SU-DHL-6 (cell line): ENCODE data around the gene CUZD1.

Experiments
- H2AFZ ChIP-seq: fragments of 200-600 bp; sonication (generic); 2 replicates; pipeline ENCODE4 v1.6.1; 2014; ENCODE audit warnings: low read depth, mild to moderate bottlenecking, moderate library complexity, mixed read lengths, antibody characterized with exemption, low read length; ENCODE audit not compliant: severe bottlenecking
- H3F3A ChIP-seq: fragments of 200-600 bp; shearing (Covaris generic); 2 replicates; pipeline ENCODE4 v1.6.0; 2016; ENCODE audit warnings: antibody characterized with exemption, mild to moderate bottlenecking; ENCODE audit not compliant: insufficient read depth
- H3K27ac ChIP-seq: fragments of 200-600 bp; sonication (generic); 2 replicates; pipeline ENCODE4 v1.5.1; 2016; ENCODE audit warnings: low read depth, mild to moderate bottlenecking, low read length, moderate library complexity, mixed read lengths
- H3K27me3 ChIP-seq: fragments of 200-600 bp; sonication (generic), shearing (Covaris generic); 2 replicates; pipeline ENCODE4 v1.6.0; 2014; ENCODE audit warnings: mild to moderate bottlenecking, low read length
- H3K36me3 ChIP-seq: fragments of 200-600 bp; sonication (generic); 2 replicates; pipeline ENCODE4 v1.6.1; 2014; ENCODE audit warnings: mild to moderate bottlenecking, low read length, mixed read lengths
- H3K4me2 ChIP-seq: fragments of 300-600, 200-600 bp; shearing (Covaris generic), sonication (generic); 2 replicates; pipeline ENCODE4 v1.6.0; 2014; ENCODE audit warnings: low read length, low read depth, mild to moderate bottlenecking; ENCODE audit not compliant: poor library complexity, severe bottlenecking
- H3K4me3 ChIP-seq: fragments of 200-600 bp; sonication (generic); 2 replicates; pipeline ENCODE4 v1.5.1; 2014; ENCODE audit warnings: antibody characterized with exemption, low read length, mild to moderate bottlenecking, mixed read lengths; ENCODE audit not compliant: insufficient read depth, poor library complexity, severe bottlenecking
- H3K79me2 ChIP-seq: fragments of 200-600 bp; sonication (generic); 2 replicates; pipeline ENCODE4 v1.6.1; 2014; ENCODE audit warnings: mild to moderate bottlenecking, low read length, moderate library complexity; ENCODE audit not compliant: insufficient read depth
- H3K9ac ChIP-seq: fragments of 200-600 bp; sonication (generic); 2 replicates; pipeline ENCODE4 v1.7.0; 2014; ENCODE audit warnings: mild to moderate bottlenecking, low read length
- H3K9me2 ChIP-seq: fragments of 200-600 bp; sonication (generic); replicated peaks from 2 replicates; pipeline ENCODE4 v1.6.1; 2014; ENCODE audit warnings: low read length; ENCODE audit not compliant: insufficient read depth
- H3K9me3 ChIP-seq: fragments of 200-600 bp; sonication (generic); 2 replicates; pipeline ENCODE4 v1.6.1; 2014; ENCODE audit warnings: low read length, mixed read lengths; ENCODE audit not compliant: insufficient read depth
- H4K20me1 ChIP-seq: fragments of 200-600 bp; sonication (generic); 2 replicates; pipeline ENCODE4 v1.6.1; 2014; ENCODE audit warnings: low read depth, mild to moderate bottlenecking, antibody characterized with exemption, low read length, moderate library complexity, mixed read lengths
- CTCF ChIP-seq: fragments of 200-600 bp; sonication (generic); IDR thresholded peaks from one replicate; pipeline ENCODE4 v1.5.1; 2017; ENCODE audit warnings: antibody characterized with exemption, mild to moderate bottlenecking, low read length, moderate library complexity; ENCODE audit not compliant: insufficient read depth, poor library complexity, severe bottlenecking
- EZH2phosphoT487 ChIP-seq: fragments of 200-600 bp; sonication (generic), shearing (Covaris generic); conservative IDR thresholded peaks from 2 replicates; pipeline ENCODE4 v1.6.1; 2018; ENCODE audit warnings: mild to moderate bottlenecking, antibody characterized with exemption, low read length, moderate library complexity, mixed read lengths

CUZD1 gene

GRCh38 chr10:122853665-122854313, 8.1 kb upstream of the CUZD1 start:
- H3K4me3 ChIP-seq = no peak overlapping the region
- peaks cover 11% of the 10 kb centered on the region; the same call in 1 of the 2 replicates for H3K36me3 ChIP-seq
- no peak overlapping the region for H3K9ac ChIP-seq
- H4K20me1 ChIP-seq = peaks cover 11% of the 10 kb centered on the region; the same call in 1 of the 2 replicates
- H3K9me3 ChIP-seq = no peaks in the 10 kb centered on the region
- no peak overlapping the region for H3K27ac ChIP-seq
- no peaks in the 10 kb centered on the region for H3K27me3 ChIP-seq
- no peaks in the 10 kb centered on the region for H3F3A ChIP-seq
- H2AFZ ChIP-seq = no peak overlapping the region
- H3K79me2 ChIP-seq = peaks cover 43% of the 10 kb centered on the region
- H3K4me2 ChIP-seq = no peak overlapping the region
- TF ChIP-seq CTCF (no peak), EZH2phosphoT487 (no peak)
- H3K9me2 ChIP-seq = no peaks in the 10 kb centered on the region

- no peak overlapping the region for H3K4me2 ChIP-seq
- no peak overlapping the region for H3K27ac ChIP-seq
- no peak overlapping the region for H3K4me3 ChIP-seq
- H3K27me3 ChIP-seq = no peaks in the 10 kb centered on the region
- peaks cover 11% of the 10 kb centered on the region; the same call in 1 of the 2 replicates for H3K36me3 ChIP-seq
- H3K79me2 ChIP-seq = peaks cover 32% of the 10 kb centered on the region
- no peaks in the 10 kb centered on the region for H3F3A ChIP-seq
- no peak overlapping the region for H3K9ac ChIP-seq
- no peaks in the 10 kb centered on the region for H3K9me2 ChIP-seq
- no peak overlapping the region for H2AFZ ChIP-seq
- H3K9me3 ChIP-seq = no peaks in the 10 kb centered on the region
- TF ChIP-seq CTCF = no peak
- no peak for TF ChIP-seq EZH2phosphoT487
- H4K20me1 ChIP-seq = peaks cover 11% of the 10 kb centered on the region; the same call in 1 of the 2 replicates
Measured at GRCh38 chr10:122852261-122852660, 6.6 kb upstream of the CUZD1 start.

DNA sequence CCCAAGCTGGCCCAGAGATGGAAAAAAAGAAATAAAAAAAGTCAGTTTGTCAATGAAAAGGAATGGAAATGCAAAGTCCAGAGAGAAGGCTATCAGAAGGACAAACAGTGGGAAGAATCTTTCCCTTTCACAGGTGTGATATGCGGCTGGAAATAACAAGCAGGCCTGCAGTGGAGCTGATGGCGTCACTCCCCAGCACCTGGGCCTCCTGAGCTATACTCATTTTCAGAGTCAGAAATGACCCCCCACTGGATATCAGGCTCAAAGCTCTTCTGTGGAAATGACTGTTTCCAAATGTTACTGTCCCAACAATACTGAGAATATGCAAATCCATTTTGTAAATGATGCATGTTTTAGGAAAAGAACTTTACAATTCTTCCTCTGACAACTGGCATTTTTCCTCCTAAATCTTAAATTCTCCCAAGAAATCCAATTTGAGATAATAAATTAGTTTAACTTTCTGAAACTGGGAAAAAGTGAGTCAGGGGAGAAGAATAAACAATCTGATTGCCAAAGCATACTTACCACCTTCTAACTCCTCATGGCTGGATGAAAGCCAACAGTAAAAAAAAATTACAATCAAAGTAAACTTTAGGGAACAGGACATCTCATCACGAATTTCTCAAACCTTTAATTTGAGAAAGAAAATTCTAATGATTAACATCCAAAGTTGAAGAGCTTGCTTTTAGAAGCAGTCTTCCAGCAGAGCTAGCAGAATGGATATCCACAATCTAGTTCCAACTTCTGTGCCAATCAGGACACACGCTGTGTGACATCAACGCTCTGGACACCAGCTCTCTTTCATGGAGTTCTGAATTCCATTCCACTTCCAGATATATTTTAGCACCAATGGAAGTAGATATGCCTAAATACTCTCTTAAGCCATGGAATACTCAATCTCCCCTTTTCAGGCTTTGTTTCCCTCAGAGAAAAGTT, 5.3 kb upstream of the CUZD1 start:
- no peak overlapping the region for H3K27ac ChIP-seq
- no peak overlapping the region for H3K4me2 ChIP-seq

More for the DNA sequence above, 5.3 kb upstream of the CUZD1 start:
- Histone ChIP-seq H3K9me3 (no peaks in the 10 kb centered on the region), H3K9me2 (no peaks in the 10 kb centered on the region), H3K36me3 (peaks cover 11% of the 10 kb centered on the region; the same call in 1 of the 2 replicates), H3K27me3 (no peaks in the 10 kb centered on the region), H3F3A (no peaks in the 10 kb centered on the region), H3K79me2 (peaks cover 19% of the 10 kb centered on the region), H3K9ac (no peak overlapping the region), H2AFZ (no peak overlapping the region), H4K20me1 (peaks cover 5% of the 10 kb centered on the region; the same call in 1 of the 2 replicates), H3K4me3 (no peak overlapping the region)
- TF ChIP-seq EZH2phosphoT487 (no peak), CTCF (no peak)
